ENCODE data around the gene TMOD3.

TMOD3 gene

GRCh38 chr15:51912528-51912927 lies 83.1 kb downstream of the TMOD3 start:
- in situ Hi-C loops (cut with HindIII; ENCODE audit: low sequenced_read_pairs): no loop called here
- H3K4me3 ChIP-seq (ENCODE audit: low read depth, low read length): no peak overlapping the region
- DNase-seq (ENCODE audit: low read depth, low spot score): no peak
- TF ChIP-seq CTCF (IDR thresholded peaks at IDR 0.05; ENCODE audit: low read depth, low read length): no peak

- DNase-seq (ENCODE audit: low read depth, low spot score): peak; percentile 29
- in situ Hi-C loops (cut with HindIII; ENCODE audit: low sequenced_read_pairs): no loop called here
- H3K4me3 ChIP-seq (ENCODE audit: low read depth, low read length): no peak overlapping the region
- TF ChIP-seq CTCF (IDR thresholded peaks at IDR 0.05; ENCODE audit: low read depth, low read length): peak; percentile 57
Measured at GRCh38 chr15:51917493-51917892, 88.0 kb downstream of the TMOD3 start.

GRCh38 chr15:51924156-51925068 lies 95.0 kb downstream of the TMOD3 start:
- no peak for TF ChIP-seq CTCF (IDR thresholded peaks at IDR 0.05; ENCODE audit: low read depth, low read length)
- no peak overlapping the region for H3K4me3 ChIP-seq (ENCODE audit: low read depth, low read length)
- DNase-seq (ENCODE audit: low read depth, low spot score): no peak
- in situ Hi-C loops (cut with HindIII; ENCODE audit: low sequenced_read_pairs): no loop called here

- no peak for DNase-seq (ENCODE audit: low read depth, low spot score)
- in situ Hi-C loops (cut with HindIII; ENCODE audit: low sequenced_read_pairs): no loop called here
Measured at GRCh38 chr15:51926809-51927208, 97.4 kb downstream of the TMOD3 start.

GRCh38 chr15:51931016-51931415 lies 101.6 kb downstream of the TMOD3 start:
- TF ChIP-seq CTCF (IDR thresholded peaks at IDR 0.05; ENCODE audit: low read depth, low read length): no peak
- DNase-seq (ENCODE audit: low read depth, low spot score): no peak
- in situ Hi-C loops (cut with HindIII; ENCODE audit: low sequenced_read_pairs): no loop called here
- H3K4me3 ChIP-seq (ENCODE audit: low read depth, low read length): no peak overlapping the region

More at GRCh38 chr15:51926809-51927208, 97.4 kb downstream of the TMOD3 start:
- H3K4me3 ChIP-seq (ENCODE audit: low read depth, low read length): no peak overlapping the region
- no peak for TF ChIP-seq CTCF (IDR thresholded peaks at IDR 0.05; ENCODE audit: low read depth, low read length)

GRCh38 chr15:51931638-51932037 lies 102.2 kb downstream of the TMOD3 start:
- in situ Hi-C loops (cut with HindIII; ENCODE audit: low sequenced_read_pairs): no loop called here
- DNase-seq (ENCODE audit: low read depth, low spot score): peak; percentile 20
- TF ChIP-seq CTCF (IDR thresholded peaks at IDR 0.05; ENCODE audit: low read depth, low read length): no peak
- no peak overlapping the region for H3K4me3 ChIP-seq (ENCODE audit: low read depth, low read length)

Data from astrocyte of the spinal cord (primary cell).